ENCODE measurements around the gene TUBGCP6.

TUBGCP6 gene

DNA sequence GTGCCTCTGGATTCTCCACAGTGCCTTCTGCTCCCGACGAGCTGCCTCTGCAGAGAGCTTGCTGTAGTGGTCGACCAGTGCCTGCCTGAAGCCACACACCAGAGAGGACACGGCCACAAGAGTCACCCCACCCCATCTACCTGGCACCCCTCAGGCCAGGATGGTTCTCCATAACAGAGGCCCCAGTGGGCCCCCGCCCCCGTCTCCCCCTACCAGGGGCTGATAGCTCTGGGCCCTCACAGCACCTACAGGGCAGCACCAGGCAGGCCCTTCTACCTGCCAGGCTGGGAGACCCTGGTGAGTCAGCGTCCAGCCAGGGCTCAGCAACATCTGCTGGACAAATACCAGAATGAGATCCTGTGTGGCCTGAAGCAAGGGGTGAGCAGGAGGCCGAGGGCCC lies 22.3 kb downstream of the TUBGCP6 start:
- no peak for DNase-seq

GRCh38 chr22:50221410-50222300 lies 23.2 kb downstream of the TUBGCP6 start:
- no peak for DNase-seq

- DNase-seq = no peak
These were observed 24.0 kb downstream of the TUBGCP6 start for GRCh38 chr22:50220603-50221409.

DNA sequence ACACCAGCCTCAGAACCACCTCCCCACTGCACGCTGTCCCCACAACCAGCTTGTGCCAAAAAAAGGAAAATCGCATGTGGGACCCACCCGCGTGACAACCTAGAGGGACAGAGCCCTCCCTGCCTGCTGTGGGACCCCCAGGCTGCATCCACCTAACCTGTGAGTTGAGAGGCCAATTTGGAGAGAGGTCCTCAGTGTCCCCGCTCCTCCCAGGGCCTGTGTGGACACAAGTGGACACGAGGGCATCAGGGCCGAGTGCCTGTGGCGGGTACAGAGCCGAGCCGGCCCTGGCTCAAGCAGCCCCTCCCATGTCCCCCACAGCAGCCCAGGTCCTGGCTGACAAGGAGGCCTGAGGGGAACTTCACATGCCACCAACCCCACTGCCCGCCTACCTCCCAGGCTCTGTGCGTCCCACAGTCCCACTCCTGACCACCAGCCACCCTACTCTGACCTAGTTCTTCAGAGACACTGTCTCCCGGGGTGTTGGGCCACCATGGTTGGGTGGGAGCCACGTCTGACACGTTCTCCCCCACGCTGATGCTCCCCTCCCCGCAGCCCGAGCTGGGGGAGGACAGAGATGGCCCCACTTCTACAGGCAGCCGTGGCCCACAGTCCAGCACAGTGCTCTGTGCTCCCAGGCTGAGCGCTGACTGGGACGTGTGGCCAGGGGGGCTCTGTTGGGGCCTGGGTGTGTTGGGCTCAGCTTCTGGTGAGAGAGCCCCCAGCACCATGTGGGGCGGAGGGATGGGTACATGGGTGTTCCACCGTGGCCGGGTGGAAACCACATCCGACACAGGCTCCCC lies 24.8 kb downstream of the TUBGCP6 start:
- DNase-seq = no peak

GRCh38 chr22:50218996-50219727 lies 25.7 kb downstream of the TUBGCP6 start:
- no peak for DNase-seq

- DNase-seq = no peak
These were observed 26.4 kb downstream of the TUBGCP6 start for GRCh38 chr22:50218153-50218995.

- DNase-seq = no peak
These were observed 27.2 kb downstream of the TUBGCP6 start for GRCh38 chr22:50217543-50218152.

DNA sequence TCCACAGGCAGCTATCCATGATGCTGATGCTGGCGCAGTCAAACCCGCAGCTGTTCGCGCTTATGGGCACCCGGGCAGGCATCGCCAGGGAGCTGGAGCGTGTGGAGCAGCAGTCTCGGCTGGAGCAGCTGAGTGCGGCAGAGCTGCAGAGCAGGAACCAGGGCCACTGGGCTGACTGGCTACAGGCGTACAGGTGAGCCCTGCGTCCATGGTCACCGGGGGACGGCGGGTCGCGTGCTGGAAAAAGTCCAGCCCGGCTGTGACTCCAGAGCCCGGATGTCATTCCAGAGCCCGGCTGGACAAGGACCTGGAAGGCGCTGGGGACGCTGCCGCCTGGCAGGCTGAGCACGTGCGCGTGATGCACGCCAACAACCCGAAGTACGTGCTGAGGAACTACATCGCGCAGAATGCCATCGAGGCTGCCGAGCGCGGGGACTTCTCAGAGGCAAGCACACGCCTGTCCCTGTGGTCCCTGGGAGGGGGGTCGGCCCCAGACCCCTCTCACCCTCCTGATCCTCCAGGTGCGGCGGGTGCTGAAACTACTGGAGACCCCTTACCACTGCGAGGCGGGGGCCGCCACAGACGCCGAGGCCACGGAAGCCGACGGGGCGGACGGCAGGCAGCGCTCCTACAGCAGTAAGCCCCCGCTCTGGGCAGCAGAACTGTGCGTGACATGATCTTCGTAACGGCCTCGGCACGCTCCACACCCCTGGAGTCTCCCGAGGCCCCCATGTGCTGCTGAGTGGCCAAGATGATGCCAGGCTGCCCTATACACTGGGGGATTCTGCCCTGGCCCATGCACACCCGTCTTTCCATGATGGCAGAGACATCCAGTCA lies 27.9 kb downstream of the TUBGCP6 start:
- no peak for DNase-seq

GRCh38 chr22:50216055-50216683 lies 28.7 kb downstream of the TUBGCP6 start:
- DNase-seq = no peak

DNA sequence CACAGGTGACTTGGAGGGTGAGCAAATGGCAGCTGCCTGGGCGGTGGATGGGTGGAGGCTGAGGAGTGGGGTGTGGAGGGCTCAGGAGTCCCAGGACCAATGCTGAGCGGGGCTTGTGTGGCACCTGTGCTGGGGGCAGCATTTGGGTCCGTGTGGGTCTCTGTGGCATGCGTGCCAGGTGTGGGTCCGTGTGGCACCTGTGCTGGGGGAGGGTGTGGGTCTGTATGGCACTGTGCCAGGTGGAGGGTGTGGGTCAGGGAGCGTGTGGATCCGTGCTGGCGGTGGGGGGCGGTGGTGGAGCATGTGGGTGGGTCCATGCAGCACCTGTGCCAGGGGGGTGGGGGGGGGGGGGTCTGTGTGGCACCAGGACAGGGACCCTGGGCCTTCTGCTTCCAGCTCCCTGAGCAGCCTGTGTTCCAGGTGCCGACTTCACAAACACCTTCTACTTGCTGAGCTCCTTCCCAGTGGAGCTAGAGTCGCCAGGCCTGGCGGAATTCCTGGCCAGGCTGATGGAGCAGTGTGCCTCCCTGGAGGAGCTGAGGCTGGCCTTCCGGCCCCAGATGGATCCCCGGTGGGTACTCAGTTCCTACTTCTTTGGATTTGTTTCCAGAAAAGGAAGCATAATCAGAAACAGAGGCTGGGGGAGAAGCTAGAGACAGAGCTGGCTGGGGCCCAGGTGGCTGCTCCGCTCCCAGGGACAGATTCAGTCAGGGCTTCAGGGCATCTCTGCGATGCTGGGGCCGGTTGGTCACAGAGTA lies 29.3 kb downstream of the TUBGCP6 start:
- no peak for DNase-seq

DNA sequence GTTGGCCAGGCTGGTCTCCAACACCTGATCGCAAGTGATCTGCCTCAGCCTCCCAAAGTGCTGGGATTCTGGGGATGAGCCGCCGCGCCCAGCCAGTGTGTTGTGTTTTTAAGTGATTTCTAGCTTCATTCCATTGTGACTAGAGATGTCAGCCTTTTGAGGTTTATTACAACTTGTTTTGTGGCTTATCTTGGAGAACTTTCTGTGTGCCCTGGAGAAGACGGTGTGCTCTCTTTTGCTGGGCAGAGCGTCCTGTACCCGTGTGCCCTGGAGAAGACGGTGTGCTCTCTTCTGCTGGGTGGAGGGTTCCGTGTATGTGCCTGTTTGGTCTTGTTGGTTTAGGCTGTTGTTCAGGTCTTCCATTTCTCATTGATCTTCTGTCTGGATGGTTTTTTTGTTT lies 31.6 kb downstream of the TUBGCP6 start:
- DNase-seq = no peak

DNA sequence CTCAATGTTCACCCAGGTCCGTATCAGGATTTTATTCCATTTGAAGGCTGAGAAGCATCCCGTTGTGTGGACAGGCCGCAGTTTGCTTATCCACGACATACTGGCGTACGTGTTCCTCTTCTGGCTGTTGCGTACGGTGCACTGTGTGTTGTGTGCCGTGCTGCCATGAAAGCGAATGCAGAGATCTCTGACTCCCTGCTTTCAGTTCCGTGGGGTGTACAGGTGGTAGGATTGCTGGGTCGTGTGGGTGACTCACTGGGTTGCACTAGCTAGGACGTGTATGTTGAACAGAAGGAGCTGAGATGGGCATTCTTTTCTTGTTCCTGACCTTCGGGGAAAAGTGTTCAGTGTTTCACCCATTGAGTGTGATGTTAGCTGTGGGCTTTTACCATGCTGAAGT lies 33.7 kb downstream of the TUBGCP6 start:
- DNase-seq = no peak

- DNase-seq = no peak
These were observed 34.3 kb downstream of the TUBGCP6 start for GRCh38 chr22:50210378-50211139.

GRCh38 chr22:50209893-50210292 lies 34.9 kb downstream of the TUBGCP6 start:
- DNase-seq = peak; percentile 73

- DNase-seq = no peak
These were observed 35.6 kb downstream of the TUBGCP6 start for GRCh38 chr22:50208939-50209892.

GRCh38 chr22:50208430-50208938 lies 36.3 kb downstream of the TUBGCP6 start:
- DNase-seq = no peak

Measured in activated CD4-positive, alpha-beta T cell treated with anti-CD3 and anti-CD28 coated beads, Interleukin-2, Interleukin-6, amounts not matched to agents 100 ng/mL and 50 ng/mL, durations not matched to agents 16 hours and 8 hours (primary cell).